Immature natural killer cell (primary cell): Measurements from ENCODE around the gene SOX9. TPM values are rescaled to one million over a fixed set of nuclear protein-coding genes. Genes with fewer than 3 reads are reported as not detected.

Experiments used
- DNase-seq, 3 donors: peaks; one replicate each; pipeline ENCODE4 v3.0.0; 2022; ENCODE audit warnings: mixed read lengths in 1 of 3
- H3K27ac Mint-ChIP-seq, 6 donors: one replicate each; pipeline ENCODE4 v1.8.0; 2020; ENCODE audit warnings: mixed read lengths in 6 of 6, mild to moderate bottlenecking in 5 of 6, inconsistent platforms in 4 of 6, moderate library complexity in 3 of 6
- H3K27me3 Mint-ChIP-seq, 3 donors: one replicate each; pipeline ENCODE4 v1.8.0; 2020 to 2021; ENCODE audit warnings: low read depth in 3 of 3, mild to moderate bottlenecking in 3 of 3, mixed read lengths in 3 of 3, moderate library complexity in 3 of 3, inconsistent platforms in 1 of 3
- H3K36me3 Mint-ChIP-seq, 3 donors: one replicate each; pipeline ENCODE4 v1.8.0; 2020; ENCODE audit warnings: mixed read lengths in 3 of 3, inconsistent platforms in 2 of 3, mild to moderate bottlenecking in 2 of 3
- H3K4me1 Mint-ChIP-seq, 2 donors: one replicate each; pipeline ENCODE4 v1.8.0; 2020; ENCODE audit warnings: inconsistent platforms in 2 of 2, mild to moderate bottlenecking in 2 of 2, mixed read lengths in 2 of 2, moderate library complexity in 1 of 2
- H3K4me3 Mint-ChIP-seq, 5 donors: one replicate each; pipeline ENCODE4 v1.8.0; 2020; ENCODE audit warnings: mild to moderate bottlenecking in 5 of 5, mixed read lengths in 5 of 5, inconsistent platforms in 3 of 5, moderate library complexity in 3 of 5
- H3K9me3 Mint-ChIP-seq, 6 donors: one replicate each; pipeline ENCODE4 v1.8.0; 2020; ENCODE audit warnings: mild to moderate bottlenecking in 6 of 6, mixed read lengths in 6 of 6, inconsistent platforms in 4 of 6, moderate library complexity in 3 of 6
- polyA plus RNA-seq, 3 donors: library from polyadenylated mRNA; unstranded; fragments of 300-500 nt; fragmentation: Illumina TruSeq; gene quantifications; one replicate each; pipeline ENCODE4 v1.2.3, GENCODE V29; 2021

The SOX9 gene
- polyA plus RNA-seq, 3 donors from 2014 or later: not detected

- Mint-ChIP-seq H3K36me3 (no peaks in the 10 kb centered on the region), H3K27ac (no peak overlapping the region), H3K4me3 (no peak overlapping the region), H3K9me3 (peaks cover 2 to 12% (median 4%) of the 10 kb centered on the region in 6 donors), H3K27me3 (peaks cover 0 to 4% (median 2%) of the 10 kb centered on the region in 3 donors), H3K4me1 (no peaks in the 10 kb centered on the region)
- no peak for DNase-seq
Observed at GRCh38 chr17:72165192-72165866, 44.5 kb downstream of the SOX9 start.

GRCh38 chr17:72165867-72166439 lies 45.1 kb downstream of the SOX9 start:
- H3K9me3 Mint-ChIP-seq: peaks cover under 1 to 7% (median 4%) of the 10 kb centered on the region in 6 donors
- DNase-seq: no peak
- no peak overlapping the region for H3K27ac Mint-ChIP-seq
- H3K4me3 Mint-ChIP-seq: no peak overlapping the region
- H3K4me1 Mint-ChIP-seq: no peaks in the 10 kb centered on the region
- H3K36me3 Mint-ChIP-seq: no peaks in the 10 kb centered on the region
- peaks cover 0 to 4% (median 0%) of the 10 kb centered on the region in 3 donors for H3K27me3 Mint-ChIP-seq

DNA sequence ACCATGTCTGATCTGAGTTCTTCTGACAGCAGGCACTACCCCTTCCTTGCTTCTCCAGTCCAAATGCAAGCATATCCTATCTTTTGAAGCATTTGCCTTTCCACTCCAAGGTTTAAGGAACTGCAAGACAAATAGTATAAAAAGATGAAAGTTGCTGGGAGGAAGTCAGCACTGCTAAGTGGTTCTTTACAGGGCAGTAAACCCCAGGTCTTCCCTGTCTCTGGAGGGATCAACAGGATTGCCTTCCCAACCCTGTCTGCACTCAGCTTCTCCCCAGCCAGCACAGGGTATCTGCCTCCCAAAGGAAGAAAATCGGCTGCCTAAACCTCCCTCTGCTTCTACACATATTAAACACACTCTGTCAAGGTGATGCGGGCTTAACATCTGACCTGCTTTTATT lies 46.8 kb downstream of the SOX9 start:
- no peak overlapping the region for H3K27ac Mint-ChIP-seq
- no peaks in the 10 kb centered on the region for H3K36me3 Mint-ChIP-seq
- H3K9me3 Mint-ChIP-seq: peaks cover 0 to 6% (median 1%) of the 10 kb centered on the region in 6 donors
- peaks cover 0 to 2% (median 0%) of the 10 kb centered on the region in 3 donors for H3K27me3 Mint-ChIP-seq
- DNase-seq: no peak
- H3K4me3 Mint-ChIP-seq: no peak overlapping the region
- no peaks in the 10 kb centered on the region for H3K4me1 Mint-ChIP-seq

GRCh38 chr17:72169823-72170222 lies 49.0 kb downstream of the SOX9 start:
- Mint-ChIP-seq H3K4me3 (no peak overlapping the region), H3K36me3 (no peaks in the 10 kb centered on the region), H3K4me1 (no peaks in the 10 kb centered on the region), H3K27ac (no peak overlapping the region), H3K9me3 (peaks cover 0 to 5% (median 1%) of the 10 kb centered on the region in 6 donors), H3K27me3 (peaks cover 0 to 3% (median 2%) of the 10 kb centered on the region in 3 donors)
- DNase-seq: no peak

- DNase-seq: no peak
- Mint-ChIP-seq H3K9me3 (peaks cover 0 to 3% (median 1%) of the 10 kb centered on the region in 6 donors), H3K27me3 (peaks cover 0 to 3% (median 0%) of the 10 kb centered on the region in 3 donors), H3K27ac (no peak overlapping the region), H3K4me3 (no peak overlapping the region), H3K4me1 (no peaks in the 10 kb centered on the region), H3K36me3 (no peaks in the 10 kb centered on the region)
Observed at GRCh38 chr17:72171703-72172667, 51.2 kb downstream of the SOX9 start.

- no peaks in the 10 kb centered on the region for H3K4me1 Mint-ChIP-seq
- no peak for DNase-seq
Observed at GRCh38 chr17:72173499-72174116, 52.8 kb downstream of the SOX9 start.

DNA sequence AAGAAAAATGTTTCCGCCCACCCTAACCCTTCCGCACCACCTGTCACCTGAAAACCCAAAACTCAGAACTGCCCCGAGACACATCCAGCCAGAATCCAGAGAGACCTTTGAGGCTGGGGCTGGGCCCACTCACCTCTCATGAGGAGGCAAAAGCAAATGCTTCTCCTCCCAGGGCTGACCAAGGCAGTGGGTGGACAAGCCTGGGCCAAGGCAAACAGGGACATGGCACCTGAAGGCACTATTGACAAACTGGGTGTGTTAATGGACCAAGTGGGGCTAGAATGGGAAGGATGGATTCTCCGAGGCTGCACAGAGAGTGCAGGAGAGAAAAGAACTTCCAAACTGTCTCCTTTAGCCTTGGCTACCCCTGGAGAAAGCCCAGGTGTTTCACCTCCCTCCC lies 54.4 kb downstream of the SOX9 start:
- H3K27ac Mint-ChIP-seq: no peak overlapping the region
- H3K4me1 Mint-ChIP-seq: no peaks in the 10 kb centered on the region
- no peak for DNase-seq
- H3K27me3 Mint-ChIP-seq: peaks cover 0 to 5% (median 0%) of the 10 kb centered on the region in 3 donors
- peaks cover 0 to 4% (median 0%) of the 10 kb centered on the region in 6 donors for H3K9me3 Mint-ChIP-seq
- H3K4me3 Mint-ChIP-seq: no peak overlapping the region
- no peaks in the 10 kb centered on the region for H3K36me3 Mint-ChIP-seq

More at GRCh38 chr17:72173499-72174116, 52.8 kb downstream of the SOX9 start:
- Mint-ChIP-seq H3K4me3 (no peak overlapping the region), H3K27ac (no peak overlapping the region), H3K27me3 (peaks cover 0 to 5% (median 0%) of the 10 kb centered on the region in 3 donors), H3K9me3 (peaks cover 0 to 3% (median 0%) of the 10 kb centered on the region in 6 donors), H3K36me3 (no peaks in the 10 kb centered on the region)
